ACHN (cell line): ENCODE results near the gene CYP2B6.
"Not testable (repeated sequence)": the region's sequence is repeated elsewhere in the genome, so short reads cannot be mapped to it uniquely, and the experiment has no call there.

Source experiments
- DNase-seq: peaks from one replicate; pipeline ENCODE4 v3.0.0-alpha.2; 2015
- in situ Hi-C: cut with HindIII; loops from 2 replicates; pipeline ENCODE4 v1.10.0; 2017; ENCODE audit warnings: low sequenced_read_pairs, low pct_ligation_motif_present, low pct_unique_long_range_greater_than_20kb

Gene CYP2B6

GRCh38 chr19:40990972-40991381, at the start of gene CYP2B6:
Gene CYP2B6, plus strand, starts transcription at chr19:40991282. Its CDS starts 24 bp downstream, at chr19:40991306.
- no peak for DNase-seq
- in situ Hi-C loops = no loop called here

DNA sequence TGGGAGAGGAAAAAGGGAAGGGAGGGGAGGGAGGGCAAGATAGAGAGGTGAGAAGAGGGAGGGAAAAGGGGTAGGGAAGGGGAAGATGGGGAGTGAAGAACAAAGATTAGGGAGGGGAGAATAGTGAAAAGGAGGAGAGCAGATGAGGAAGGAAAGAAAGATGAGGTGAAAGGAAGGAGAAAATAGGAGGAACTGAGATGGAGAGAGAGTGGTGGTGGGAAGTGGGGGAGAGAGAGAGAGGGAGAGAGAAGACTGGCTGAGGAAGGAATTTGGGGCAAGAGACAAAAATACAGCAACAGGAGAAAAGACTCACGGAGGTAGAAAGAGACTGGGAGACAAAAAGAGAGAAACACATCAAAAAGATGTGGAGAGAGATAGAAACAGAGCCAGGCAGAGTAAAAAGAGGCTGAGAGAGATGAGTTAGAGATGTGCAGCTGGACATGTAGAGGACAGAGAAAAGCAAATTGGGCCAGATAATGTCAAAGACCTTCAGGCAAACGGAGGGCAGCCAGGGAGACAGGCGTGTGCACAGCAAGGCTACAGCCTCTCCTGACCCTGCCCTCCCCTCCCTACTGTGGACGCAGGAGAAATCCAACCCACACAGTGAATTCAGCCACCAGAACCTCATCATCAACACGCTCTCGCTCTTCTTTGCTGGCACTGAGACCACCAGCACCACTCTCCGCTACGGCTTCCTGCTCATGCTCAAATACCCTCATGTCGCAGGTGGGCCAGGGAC, 49.4 kb upstream of the CYP2B6 start:
- DNase-seq = no peak
- in situ Hi-C loops = no loop called here

GRCh38 chr19:40945645-40946044, 45.4 kb upstream of the CYP2B6 start:
- in situ Hi-C loops = no loop called here
- DNase-seq = no peak

- in situ Hi-C loops = no loop called here
Measured at GRCh38 chr19:40947114-40947513, 44.0 kb upstream of the CYP2B6 start.

DNA sequence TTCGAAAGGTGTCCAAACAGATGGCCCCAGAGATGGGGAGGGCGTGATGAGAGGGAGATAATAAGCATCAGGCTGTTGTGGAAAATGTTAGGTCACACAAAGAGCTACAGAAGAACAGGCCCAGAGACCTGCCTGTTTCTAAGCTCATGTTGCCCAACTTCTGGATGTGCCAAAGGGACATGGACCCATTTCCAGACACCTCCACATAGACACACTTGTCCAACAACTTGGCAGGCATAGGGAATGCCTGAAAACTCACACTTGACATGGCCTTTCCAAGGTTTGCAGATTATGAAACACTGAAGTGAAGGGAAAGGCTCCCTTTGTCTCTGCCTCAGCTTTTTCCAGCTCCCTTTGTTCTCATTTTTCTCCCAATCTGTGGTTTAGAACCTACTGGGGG, 43.5 kb upstream of the CYP2B6 start:
- in situ Hi-C loops = no loop called here
- no peak for DNase-seq

More at GRCh38 chr19:40947114-40947513, 44.0 kb upstream of the CYP2B6 start:
- DNase-seq = no peak

DNA sequence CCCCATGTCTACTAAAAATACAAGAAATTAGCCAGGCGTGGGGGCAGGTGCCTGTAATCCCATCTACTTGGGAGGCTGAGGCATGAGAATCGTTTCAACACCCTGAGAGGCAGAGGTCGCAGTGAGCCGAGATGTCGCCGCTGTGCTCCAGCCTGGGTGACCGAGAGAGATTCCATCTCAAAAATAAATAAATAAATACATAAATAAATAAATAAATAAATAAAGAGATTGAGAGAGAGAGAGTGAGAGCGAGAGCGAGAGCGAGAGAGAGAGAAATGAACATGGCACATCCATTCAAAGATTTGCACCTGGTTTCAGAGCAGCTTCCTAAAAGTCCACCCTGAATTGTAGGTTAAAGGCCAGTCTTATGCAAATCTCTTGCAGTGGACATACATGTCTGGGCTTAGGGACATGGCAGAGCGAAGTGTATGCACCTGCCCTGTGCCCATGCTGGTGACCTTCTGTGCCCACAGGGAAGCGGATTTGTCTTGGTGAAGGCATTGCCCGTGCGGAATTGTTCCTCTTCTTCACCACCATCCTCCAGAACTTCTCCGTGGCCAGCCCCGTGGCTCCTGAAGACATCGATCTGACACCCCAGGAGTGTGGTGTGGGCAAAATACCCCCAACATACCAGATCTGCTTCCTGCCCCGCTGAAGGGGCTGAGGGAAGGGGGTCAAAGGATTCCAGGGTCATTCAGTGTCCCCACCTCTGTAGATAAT, 42.3 kb upstream of the CYP2B6 start:
- in situ Hi-C loops = no loop called here
- no peak for DNase-seq

GRCh38 chr19:40954573-40954972, 36.5 kb upstream of the CYP2B6 start:
- no peak for DNase-seq
- in situ Hi-C loops = no loop called here

GRCh38 chr19:40959338-40959737, 31.7 kb upstream of the CYP2B6 start:
- DNase-seq = no peak

DNA sequence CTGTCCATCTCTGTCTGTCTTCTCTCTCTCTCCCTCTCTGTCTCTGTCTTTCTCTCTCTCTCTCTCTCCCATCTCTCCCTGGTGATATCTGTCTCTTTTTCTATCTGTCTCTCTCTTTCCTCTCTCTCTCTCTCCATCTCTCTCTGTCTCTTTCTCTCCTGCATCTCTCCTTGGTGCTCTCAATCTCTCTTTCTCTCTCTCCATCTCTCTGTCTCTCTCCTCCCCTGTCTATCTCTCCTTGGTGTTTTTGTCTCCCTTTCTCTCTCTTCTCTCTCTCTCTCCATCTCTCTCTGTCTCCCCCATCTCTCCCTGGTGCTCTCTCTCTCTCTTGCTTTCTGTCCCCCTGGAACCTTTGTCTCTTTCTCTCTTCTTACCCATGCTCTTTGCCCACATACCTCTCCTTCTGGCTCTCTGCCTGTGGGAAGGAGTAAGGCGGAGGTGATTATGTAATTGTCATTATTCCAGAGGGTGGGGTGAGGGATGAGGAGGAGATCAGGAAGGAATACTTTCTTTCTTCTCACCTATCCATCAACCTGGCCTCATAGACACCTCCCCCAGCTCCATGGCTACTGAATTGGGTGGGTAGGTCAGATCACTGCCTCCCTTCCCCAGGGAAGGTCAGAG, 30.9 kb upstream of the CYP2B6 start:
- no peak for DNase-seq
- in situ Hi-C loops = no loop called here

More at GRCh38 chr19:40959338-40959737, 31.7 kb upstream of the CYP2B6 start:
- in situ Hi-C loops = no loop called here

DNA sequence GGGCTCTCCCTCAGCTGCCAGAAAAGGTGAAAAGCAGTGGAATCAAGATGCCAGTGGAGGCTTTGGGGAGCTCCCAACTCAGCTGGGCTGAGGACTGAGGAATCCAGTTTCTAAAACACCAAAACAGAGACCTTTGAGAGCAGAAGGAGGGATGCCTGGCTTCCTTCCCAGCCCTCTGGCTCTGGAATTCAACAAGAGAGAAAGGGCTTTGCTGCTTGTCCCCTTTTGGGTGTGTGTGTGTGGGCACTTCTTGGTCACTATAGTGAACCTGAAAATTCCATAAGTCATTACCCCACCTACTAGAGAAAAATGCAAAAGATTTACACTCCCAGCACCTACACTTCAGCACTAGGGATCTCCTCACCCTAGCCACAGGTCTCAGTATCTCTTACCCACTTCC, 30.3 kb upstream of the CYP2B6 start:
- no peak for DNase-seq
- in situ Hi-C loops = no loop called here

GRCh38 chr19:40962460-40962961, 28.6 kb upstream of the CYP2B6 start:
- in situ Hi-C loops = no loop called here
- no peak for DNase-seq

- in situ Hi-C loops, DNase-seq: not testable (repeated sequence)
Measured at GRCh38 chr19:40964361-40964760, 26.7 kb upstream of the CYP2B6 start.

GRCh38 chr19:40965351-40965750, 25.7 kb upstream of the CYP2B6 start:
- in situ Hi-C loops = not testable (repeated sequence)

GRCh38 chr19:40966591-40966990, 24.5 kb upstream of the CYP2B6 start:
- in situ Hi-C loops, DNase-seq: not testable (repeated sequence)

More at GRCh38 chr19:40965351-40965750, 25.7 kb upstream of the CYP2B6 start:
- DNase-seq = not testable (repeated sequence)

GRCh38 chr19:40968065-40968464, 23.0 kb upstream of the CYP2B6 start:
- DNase-seq, in situ Hi-C loops: not testable (repeated sequence)

DNA sequence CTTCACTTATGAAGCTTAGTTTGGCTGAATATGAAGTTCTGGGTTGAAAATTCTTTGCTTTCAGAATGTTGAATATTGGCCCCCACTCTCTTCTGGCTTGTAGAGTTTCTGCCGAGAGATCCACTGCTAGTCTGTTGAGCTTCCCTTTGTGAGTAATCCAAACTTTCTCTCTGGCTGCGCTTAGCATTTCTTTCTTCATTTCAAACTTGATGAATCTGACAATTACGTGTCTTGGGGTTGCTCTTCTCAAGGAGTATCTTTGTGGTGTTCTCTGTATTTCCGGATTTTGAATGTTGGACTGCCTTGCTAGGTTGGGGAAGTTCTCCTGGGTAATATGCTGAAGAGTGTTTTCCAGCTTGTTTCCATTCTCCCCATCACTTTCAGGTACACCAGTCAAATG, 21.4 kb upstream of the CYP2B6 start:
- DNase-seq, in situ Hi-C loops: not testable (repeated sequence)

DNA sequence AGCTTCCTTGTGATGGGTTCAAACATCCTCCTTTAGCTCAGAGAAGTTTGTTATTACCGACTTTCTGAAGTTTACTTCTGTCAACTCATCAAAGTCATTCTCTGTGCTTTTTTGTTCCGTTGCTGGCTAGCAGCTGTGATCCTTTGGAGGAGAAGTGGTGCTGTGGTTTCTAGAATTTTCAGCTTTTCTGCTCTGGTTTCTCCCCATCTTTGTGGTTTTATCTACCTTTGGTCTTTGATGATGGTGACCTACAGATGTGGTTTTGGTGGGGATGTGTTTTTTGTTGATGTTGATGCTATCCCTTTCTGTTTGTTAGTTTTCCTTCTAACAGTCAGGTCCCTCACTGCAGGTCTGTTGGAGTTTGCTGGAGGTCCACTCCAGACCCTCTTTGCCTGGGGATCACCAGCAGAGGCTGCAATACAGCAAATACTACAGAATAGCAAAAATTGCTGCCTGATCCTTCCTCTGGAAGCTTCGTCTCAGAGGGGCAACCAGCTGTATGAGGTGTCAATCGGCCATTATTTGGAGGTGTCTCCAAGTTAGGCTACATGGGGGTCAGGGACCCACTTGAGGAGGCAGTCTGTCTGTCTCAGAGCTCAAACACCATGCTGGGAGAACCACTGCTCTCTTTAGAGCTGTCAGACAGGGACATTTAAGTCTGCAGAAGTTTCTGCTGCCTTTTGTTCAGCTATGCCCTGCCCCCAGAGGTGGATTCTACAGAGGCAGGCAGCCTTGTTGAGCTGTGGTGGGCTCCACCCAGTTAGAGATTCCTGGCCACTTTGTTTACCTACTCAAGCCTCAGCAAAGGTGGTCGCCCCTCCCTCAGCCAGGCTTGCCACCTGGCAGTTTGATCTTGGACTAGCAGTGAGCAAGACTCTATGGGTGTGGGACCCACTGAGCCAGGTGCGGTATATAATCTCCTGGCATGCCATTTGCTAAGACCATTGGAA, 20.4 kb upstream of the CYP2B6 start:
- in situ Hi-C loops, DNase-seq: not testable (repeated sequence)

GRCh38 chr19:40974633-40975037, 16.4 kb upstream of the CYP2B6 start:
- in situ Hi-C loops = no loop called here
- peak; percentile 56 for DNase-seq
